Measurements from ENCODE around the gene IMPACT. TPM values are rescaled to one million over a fixed set of nuclear protein-coding genes. Genes with fewer than 3 reads are reported as not detected.

IMPACT gene
- total RNA-seq, 4 donors from 2014 or later = 28.5 to 34.1 (median 32.6) TPM

GRCh38 chr18:24491927-24492834 lies 65.7 kb downstream of the IMPACT start:
- Histone ChIP-seq H3K27me3 (no peaks in the 10 kb centered on the region), H3K4me1 (peaks cover 3 to 6% of the 10 kb centered on the region in 2 donors), H3K27ac (peak overlapping the region; percentile 43 to 80 (median 70)), H3K9me3 (no peaks in the 10 kb centered on the region), H3K4me3 (replicated peaks in 1 of 3) (peak overlapping the region in 1 of 3 donors; percentile 13), H3K36me3 (no peaks in the 10 kb centered on the region)
- TF ChIP-seq POLR2A (IDR thresholded peaks at IDR 0.05) (no peak), CTCF (IDR thresholded peaks at IDR 0.05) (no peak)
- peak; percentile 75 to 85 for DNase-seq
- WGBS, 2 donors = 37 to 45% methylated on average over 21 of the region's 21 CpGs
- intact Hi-C loops (cut with DNase I) = no loop called here

- Histone ChIP-seq H3K9me3 (no peaks in the 10 kb centered on the region), H3K4me1 (peaks cover 3 to 6% of the 10 kb centered on the region in 2 donors), H3K36me3 (no peaks in the 10 kb centered on the region), H3K27ac (no peak overlapping the region), H3K27me3 (no peaks in the 10 kb centered on the region), H3K4me3 (replicated peaks in 1 of 3) (no peak overlapping the region)
- 87 to 88% methylated on average over 2 of the region's 2 CpGs for WGBS, 2 donors
- TF ChIP-seq POLR2A (IDR thresholded peaks at IDR 0.05) = no peak
- TF ChIP-seq CTCF (IDR thresholded peaks at IDR 0.05) = no peak
- intact Hi-C loops (cut with DNase I) = no loop called here
- DNase-seq = no peak
These were observed 68.1 kb downstream of the IMPACT start for GRCh38 chr18:24494586-24494985.

- TF ChIP-seq CTCF (IDR thresholded peaks at IDR 0.05) (no peak), POLR2A (IDR thresholded peaks at IDR 0.05) (no peak)
- peaks cover 0 to 2% of the 10 kb centered on the region in 2 donors for H3K4me1 ChIP-seq
- no peaks in the 10 kb centered on the region for H3K27me3 ChIP-seq
- intact Hi-C loops (cut with DNase I) = no loop called here
- no peak for DNase-seq
- H3K27ac ChIP-seq = no peak overlapping the region
- H3K4me3 ChIP-seq (replicated peaks in 1 of 3) = no peak overlapping the region
- no peaks in the 10 kb centered on the region for H3K9me3 ChIP-seq
- H3K36me3 ChIP-seq = no peaks in the 10 kb centered on the region
- WGBS, 2 donors = 79 to 88% methylated on average over 1 of the region's 1 CpG
These were observed 70.7 kb downstream of the IMPACT start for GRCh38 chr18:24497031-24497754.

GRCh38 chr18:24499814-24500213 lies 73.3 kb downstream of the IMPACT start:
- no peak for TF ChIP-seq CTCF (IDR thresholded peaks at IDR 0.05)
- no peak for TF ChIP-seq POLR2A (IDR thresholded peaks at IDR 0.05)
- intact Hi-C loops (cut with DNase I) = no loop called here
- Histone ChIP-seq H3K27ac (no peak overlapping the region), H3K36me3 (no peaks in the 10 kb centered on the region), H3K27me3 (no peaks in the 10 kb centered on the region), H3K4me3 (replicated peaks in 1 of 3) (no peak overlapping the region), H3K9me3 (no peaks in the 10 kb centered on the region), H3K4me1 (no peaks in the 10 kb centered on the region)
- 71 to 73% methylated on average over 5 of the region's 5 CpGs for whole genome bisulfite sequencing, 2 donors
- DNase-seq = no peak

- H3K27ac ChIP-seq = no peak overlapping the region
- TF ChIP-seq CTCF (IDR thresholded peaks at IDR 0.05) (no peak), POLR2A (IDR thresholded peaks at IDR 0.05) (no peak)
- DNase-seq = no peak
- H3K9me3 ChIP-seq = no peaks in the 10 kb centered on the region
- no peaks in the 10 kb centered on the region for H3K36me3 ChIP-seq
- no peaks in the 10 kb centered on the region for H3K27me3 ChIP-seq
- 82 to 90% methylated on average over 2 of the region's 2 CpGs for WGBS, 2 donors
- intact Hi-C loops (cut with DNase I) = no loop called here
- H3K4me1 ChIP-seq = no peaks in the 10 kb centered on the region
- no peak overlapping the region for H3K4me3 ChIP-seq (replicated peaks in 1 of 3)
These were observed 73.7 kb downstream of the IMPACT start for GRCh38 chr18:24500217-24500616.
